GM12892 (cell line): ENCODE data around the gene GRAMD2A.

Experiments
- POLR2AphosphoS5 ChIP-seq: IDR thresholded peaks from 2 replicates; pipeline ENCODE4 v1.6.1; 2011; ENCODE audit warnings: low read depth, low read length, control low read depth
- TAF1 ChIP-seq: IDR thresholded peaks from 2 replicates; pipeline ENCODE4 v1.6.1; 2011; ENCODE audit warnings: low read depth, mild to moderate bottlenecking, control low read depth, low read length, borderline replicate concordance

DNA sequence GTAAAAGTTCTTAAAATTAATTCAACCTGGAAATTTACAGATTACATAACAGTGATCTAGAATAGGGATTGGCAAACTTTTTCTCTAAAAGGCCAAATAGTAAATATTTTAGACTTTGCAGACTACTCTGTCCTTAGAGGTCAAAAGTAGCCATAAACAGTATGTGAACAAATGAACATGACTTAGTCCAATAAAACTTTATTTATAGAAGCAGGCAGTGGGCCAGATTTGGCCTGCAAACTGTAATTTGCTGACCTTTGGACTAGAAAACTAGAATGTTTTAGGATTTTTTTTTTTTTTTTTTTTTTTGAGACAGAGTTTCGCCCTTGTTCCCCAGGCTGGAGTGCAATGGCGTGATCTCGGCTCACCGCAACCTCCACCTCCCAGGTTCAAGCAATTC, 67.3 kb downstream of the GRAMD2A start:
- TF ChIP-seq POLR2AphosphoS5 (no peak), TAF1 (no peak)
